Muscle of leg (tissue), 11 donors: ENCODE measurements around the gene OSBPL2. TPM values are rescaled to one million over a fixed set of nuclear protein-coding genes. Genes with fewer than 3 reads are reported as not detected.
A peak's percentile ranks its signal among the peaks of the same experiment; 100 is the strongest.

Experiments used
- DNase-seq: peaks from one replicate; pipeline ENCODE4 v3.0.0; 2013
- H3K27ac ChIP-seq: one replicate; pipeline ENCODE4 v1.5.1; 2013; ENCODE audit warnings: mild to moderate bottlenecking, low read length, control low read depth
- H3K27me3 ChIP-seq: one replicate; pipeline ENCODE4 v1.6.1; 2013; ENCODE audit warnings: low read length; ENCODE audit not compliant: control insufficient read depth, insufficient read depth
- H3K36me3 ChIP-seq: one replicate; pipeline ENCODE4 v1.6.1; 2013; ENCODE audit warnings: low read length; ENCODE audit not compliant: control insufficient read depth, insufficient read depth
- H3K4me1 ChIP-seq: one replicate; pipeline ENCODE4 v1.6.1; 2013; ENCODE audit warnings: low read length; ENCODE audit not compliant: control insufficient read depth, insufficient read depth
- H3K4me3 ChIP-seq: one replicate; pipeline ENCODE4 v1.5.1; 2013; ENCODE audit warnings: low read length, control low read depth
- H3K9me3 ChIP-seq: replicated peaks from 2 replicates; pipeline ENCODE4 v1.6.1; 2013; ENCODE audit warnings: low read depth, low read length; ENCODE audit not compliant: control insufficient read depth
- WGBS: methylation state at CpG from one replicate; pipeline ENCODE4 v1.1.5; 2013; ENCODE audit warnings: missing lambda C conversion rate; ENCODE audit not compliant: insufficient coverage; 5-methylcytosine and 5-hydroxymethylcytosine counted together
- polyA plus RNA-seq, 8 donors: library from polyadenylated mRNA; unstranded; fragments of 120-200 nt; gene quantifications; one replicate each; pipeline versions ENCODE4 v1.2.1 to v1.2.3, GENCODE V29; 2013; ENCODE audit warnings: inconsistent platforms in 1 of 8, low replicate concordance in 1 of 8; ENCODE audit not compliant: insufficient read length in 8 of 8, insufficient read depth in 1 of 8
- total RNA-seq: library from RNA; stranded (reverse); fragments of 120-200 nt; gene quantifications from one replicate; pipeline ENCODE4 v1.2.4, GENCODE V29; 2013

The OSBPL2 gene
- total and polyA plus RNA-seq, 9 donors: 21.6 to 33.6 (median 25.6) TPM

DNA sequence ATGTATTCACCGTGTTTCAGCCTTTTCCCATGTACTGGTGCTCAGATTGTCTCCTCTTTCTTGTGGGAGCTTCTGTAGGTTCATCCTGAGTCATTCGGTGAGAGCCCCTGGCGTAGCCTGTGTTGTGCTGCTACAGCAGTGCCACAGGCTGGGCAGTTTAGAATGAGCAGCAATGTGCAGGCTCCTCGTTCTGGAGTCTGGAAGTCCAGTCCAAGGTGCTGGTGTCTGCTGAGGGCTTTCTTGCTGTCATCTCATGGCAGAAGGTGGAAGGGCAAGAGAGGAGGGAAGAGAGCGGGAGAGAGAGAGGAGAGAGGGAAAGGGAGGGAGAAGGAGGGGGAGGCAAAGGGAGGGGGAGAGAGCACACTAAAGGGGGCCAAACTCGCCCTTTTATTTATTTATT is 15.1 kb downstream of the OSBPL2 start:
- Histone ChIP-seq H3K27me3 (no peaks in the 10 kb centered on the region), H3K4me1 (peaks cover 8% of the 10 kb centered on the region), H3K4me3 (no peak overlapping the region), H3K9me3 (no peaks in the 10 kb centered on the region), H3K27ac (no peak overlapping the region), H3K36me3 (peaks cover 31% of the 10 kb centered on the region)
- DNase-seq: no peak
- WGBS: 89% methylated on average over 4 of the region's 6 CpGs

DNA sequence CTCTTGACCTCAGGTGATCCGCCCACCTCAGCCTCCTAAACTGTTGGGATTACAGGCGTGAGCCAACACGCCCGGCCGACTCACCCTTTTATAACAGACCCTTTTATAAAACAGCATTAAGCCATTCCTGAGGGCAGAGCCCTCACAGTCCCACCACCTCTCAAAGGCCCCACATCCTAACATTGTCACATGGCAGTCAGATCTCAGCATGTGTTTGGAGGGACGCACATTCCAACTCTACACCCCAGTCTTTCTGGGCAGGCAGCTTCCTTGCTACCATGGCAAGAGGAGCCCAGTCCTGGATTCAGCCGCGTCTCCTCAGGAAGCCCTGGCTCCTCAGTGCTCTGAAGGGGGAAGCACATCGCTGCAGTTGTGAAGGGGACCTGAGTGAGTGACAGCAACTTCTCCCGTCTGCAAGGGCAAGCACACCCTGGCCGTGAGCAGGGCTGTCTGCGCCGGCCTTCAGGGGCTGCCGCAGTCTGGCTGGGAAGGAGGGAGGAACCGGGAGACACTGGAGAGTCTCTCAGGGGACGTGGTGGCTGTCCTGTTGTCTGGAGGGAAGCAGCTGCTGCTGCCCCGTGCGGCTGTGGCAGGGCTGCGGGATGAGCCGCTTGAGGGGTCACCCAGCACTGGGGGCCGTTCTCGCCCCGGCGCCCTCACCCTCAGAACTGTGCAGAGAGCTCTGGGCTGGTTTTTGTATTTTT is 15.9 kb downstream of the OSBPL2 start:
- no peak overlapping the region for H3K27ac ChIP-seq
- WGBS: 77% methylated on average over 22 of the region's 24 CpGs
- H3K36me3 ChIP-seq: peaks cover 35% of the 10 kb centered on the region
- no peaks in the 10 kb centered on the region for H3K27me3 ChIP-seq
- no peak overlapping the region for H3K4me3 ChIP-seq
- H3K9me3 ChIP-seq: no peaks in the 10 kb centered on the region
- H3K4me1 ChIP-seq: peaks cover 5% of the 10 kb centered on the region
- no peak for DNase-seq

- Histone ChIP-seq H3K36me3 (peaks cover 52% of the 10 kb centered on the region), H3K4me3 (no peak overlapping the region), H3K27ac (no peak overlapping the region), H3K27me3 (no peaks in the 10 kb centered on the region), H3K4me1 (peaks cover 5% of the 10 kb centered on the region), H3K9me3 (no peaks in the 10 kb centered on the region)
- no peak for DNase-seq
- 90% methylated on average over 9 of the region's 10 CpGs for WGBS
Measured at GRCh38 chr20:62255976-62256375, 17.7 kb downstream of the OSBPL2 start.

- H3K4me3 ChIP-seq: no peak overlapping the region
Measured at GRCh38 chr20:62258499-62259293, 20.4 kb downstream of the OSBPL2 start.

DNA sequence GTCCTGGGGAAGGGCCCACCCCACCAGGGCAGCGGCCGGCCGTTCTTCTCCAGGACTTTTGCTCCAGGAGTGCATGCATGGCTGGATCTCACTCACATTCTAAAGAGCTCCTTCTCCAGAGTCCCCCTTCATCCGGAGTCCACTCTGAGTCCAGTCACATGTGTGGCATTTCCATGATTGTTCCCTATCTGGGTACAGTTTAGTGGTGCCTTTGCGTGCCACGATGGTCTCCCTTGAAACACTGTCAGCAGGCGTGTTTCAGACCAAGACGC is 20.9 kb downstream of the OSBPL2 start:
- H3K4me3 ChIP-seq: no peak overlapping the region
- no peaks in the 10 kb centered on the region for H3K27me3 ChIP-seq
- no peak overlapping the region for H3K27ac ChIP-seq
- WGBS: 92% methylated on average over 8 of the region's 8 CpGs
- DNase-seq: no peak
- H3K36me3 ChIP-seq: peaks cover 75% of the 10 kb centered on the region
- H3K4me1 ChIP-seq: peaks cover 2% of the 10 kb centered on the region
- H3K9me3 ChIP-seq: no peaks in the 10 kb centered on the region

More at GRCh38 chr20:62258499-62259293, 20.4 kb downstream of the OSBPL2 start:
- Histone ChIP-seq H3K27me3 (no peaks in the 10 kb centered on the region), H3K4me1 (peaks cover 5% of the 10 kb centered on the region), H3K36me3 (peaks cover 72% of the 10 kb centered on the region), H3K27ac (no peak overlapping the region), H3K9me3 (no peaks in the 10 kb centered on the region)
- 75% methylated on average over 17 of the region's 20 CpGs for WGBS
- DNase-seq: peak; percentile 60

GRCh38 chr20:62262064-62262463 is 23.7 kb downstream of the OSBPL2 start:
- peaks cover 83% of the 10 kb centered on the region for H3K36me3 ChIP-seq
- no peak overlapping the region for H3K27ac ChIP-seq
- no peaks in the 10 kb centered on the region for H3K27me3 ChIP-seq
- peaks cover 1% of the 10 kb centered on the region for H3K4me1 ChIP-seq
- WGBS: 91% methylated on average over 10 of the region's 10 CpGs
- no peak for DNase-seq
- H3K9me3 ChIP-seq: peaks cover 8% of the 10 kb centered on the region
- H3K4me3 ChIP-seq: no peak overlapping the region

- Histone ChIP-seq H3K4me3 (no peak overlapping the region), H3K36me3 (peaks cover 78% of the 10 kb centered on the region), H3K9me3 (peaks cover 8% of the 10 kb centered on the region), H3K27me3 (no peaks in the 10 kb centered on the region), H3K27ac (no peak overlapping the region), H3K4me1 (peaks cover 8% of the 10 kb centered on the region)
- WGBS: 95% methylated on average over 10 of the region's 14 CpGs
- DNase-seq: no peak
Measured at GRCh38 chr20:62263396-62263795, 25.1 kb downstream of the OSBPL2 start.

DNA sequence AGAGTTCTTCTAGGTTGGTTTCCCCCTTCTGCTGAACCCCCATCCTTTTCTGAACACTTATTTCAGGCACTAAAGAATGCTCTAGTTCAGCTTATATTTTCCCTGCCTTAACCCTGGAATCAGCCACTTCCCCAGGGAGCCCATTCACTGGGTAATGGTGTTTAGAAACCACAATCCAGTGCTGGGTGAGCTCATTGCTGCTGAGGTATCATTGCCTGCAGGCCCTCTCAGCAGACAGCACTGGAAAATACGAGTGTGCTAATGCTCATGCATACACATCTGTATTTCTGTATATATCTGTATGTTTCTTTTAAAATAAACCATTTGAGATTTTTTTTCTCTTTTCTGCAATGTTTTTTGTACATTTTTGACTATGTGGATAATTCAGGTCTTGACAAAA is 27.0 kb downstream of the OSBPL2 start:
- Histone ChIP-seq H3K27ac (no peak overlapping the region), H3K4me1 (peaks cover 21% of the 10 kb centered on the region), H3K27me3 (no peaks in the 10 kb centered on the region), H3K36me3 (peaks cover 62% of the 10 kb centered on the region), H3K4me3 (no peak overlapping the region), H3K9me3 (peaks cover 8% of the 10 kb centered on the region)
- no peak for DNase-seq
- no CpG with 5 or more reads among the region's 1 CpG for WGBS

- H3K27ac ChIP-seq: no peak overlapping the region
- peaks cover 58% of the 10 kb centered on the region for H3K36me3 ChIP-seq
- no peak overlapping the region for H3K4me3 ChIP-seq
- H3K9me3 ChIP-seq: peaks cover 8% of the 10 kb centered on the region
- no peak for DNase-seq
- no peaks in the 10 kb centered on the region for H3K27me3 ChIP-seq
- WGBS: 91% methylated on average over 6 of the region's 10 CpGs
- H3K4me1 ChIP-seq: peaks cover 27% of the 10 kb centered on the region
Measured at GRCh38 chr20:62266340-62266739, 28.0 kb downstream of the OSBPL2 start.

GRCh38 chr20:62266851-62267250 is 28.5 kb downstream of the OSBPL2 start:
- peak overlapping the region; percentile 70 for H3K27ac ChIP-seq
- no peak overlapping the region for H3K4me3 ChIP-seq
- peaks cover 8% of the 10 kb centered on the region for H3K9me3 ChIP-seq
- H3K36me3 ChIP-seq: peaks cover 56% of the 10 kb centered on the region
- no peak for DNase-seq
- no peaks in the 10 kb centered on the region for H3K27me3 ChIP-seq
- WGBS: 100% methylated on average over 3 of the region's 13 CpGs
- peaks cover 27% of the 10 kb centered on the region for H3K4me1 ChIP-seq
